Activated T-cell treated with anti-CD3 and anti-CD28 coated beads, Interleukin-2, amount 50 U/mL, for 4 hours (primary cell): Measurements from ENCODE around the gene INTS1. TPM values are rescaled to one million over a fixed set of nuclear protein-coding genes. Genes with fewer than 3 reads are reported as not detected.

Experiments used
- ATAC-seq, 2 donors: fragments of 200-7000 bp; cut with Tn5 transposase; one replicate each; pipeline ENCODE4 v1.10.0; 2021
- DNase-seq: peaks from one replicate; pipeline ENCODE4 v3.0.0-alpha.2; 2020
- H3K27me3 Mint-ChIP-seq: one replicate; pipeline ENCODE4 v1.8.0; 2021; ENCODE audit warnings: low read depth, mixed read lengths
- H3K36me3 Mint-ChIP-seq: one replicate; pipeline ENCODE4 v1.8.0; 2022; ENCODE audit warnings: mixed read lengths; ENCODE audit not compliant: insufficient read depth
- H3K4me1 Mint-ChIP-seq: one replicate; pipeline ENCODE4 v1.8.0; 2021; ENCODE audit warnings: low read depth, mixed read lengths
- H3K4me3 Mint-ChIP-seq: one replicate; pipeline ENCODE4 v1.8.0; 2021; ENCODE audit warnings: mild to moderate bottlenecking, moderate library complexity, mixed read lengths
- H3K9me3 Mint-ChIP-seq: one replicate; pipeline ENCODE4 v1.8.0; 2021; ENCODE audit warnings: mixed read lengths
- total RNA-seq, 3 donors: library from RNA; stranded (reverse); gene quantifications; one replicate each; pipeline ENCODE4 v1.2.1, GENCODE V29; 2021

INTS1 gene
- total RNA-seq, 3 donors from 2014 or later, result 110 to 126 (median 119) TPM

GRCh38 chr7:1483536-1484505 is 20.4 kb downstream of the INTS1 start:
- no peaks in the 10 kb centered on the region for H3K4me1 Mint-ChIP-seq
- DNase-seq (no peak), ATAC-seq (no peak)
- H3K36me3 Mint-ChIP-seq, result peaks cover 13% of the 10 kb centered on the region
- no peaks in the 10 kb centered on the region for H3K9me3 Mint-ChIP-seq
- no peaks in the 10 kb centered on the region for H3K27me3 Mint-ChIP-seq
- H3K4me3 Mint-ChIP-seq, result no peak overlapping the region

DNA sequence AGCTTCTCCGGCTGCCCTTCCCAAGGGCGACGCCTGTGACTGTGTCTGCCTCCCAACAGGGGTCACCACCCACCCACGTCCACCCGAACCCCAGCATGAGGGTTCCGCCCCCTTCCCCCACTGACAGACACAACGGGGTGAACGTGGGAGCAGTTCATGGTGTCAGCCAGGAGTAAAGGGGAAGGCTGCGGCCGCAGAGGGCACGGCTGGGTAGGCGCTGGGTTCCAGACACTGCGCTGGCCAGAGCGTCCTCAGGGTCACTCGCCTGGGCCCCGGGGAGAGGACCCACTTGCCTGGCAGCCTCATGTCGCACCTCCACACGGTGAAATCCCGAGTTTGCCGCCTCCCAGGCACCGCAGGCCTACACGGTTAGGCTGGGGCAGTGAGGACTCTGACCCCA is 21.1 kb downstream of the INTS1 start:
- H3K27me3 Mint-ChIP-seq, result no peaks in the 10 kb centered on the region
- peaks cover 8% of the 10 kb centered on the region for H3K36me3 Mint-ChIP-seq
- no peak for DNase-seq
- no peaks in the 10 kb centered on the region for H3K4me1 Mint-ChIP-seq
- ATAC-seq, result no peak
- H3K9me3 Mint-ChIP-seq, result no peaks in the 10 kb centered on the region
- H3K4me3 Mint-ChIP-seq, result no peak overlapping the region

DNA sequence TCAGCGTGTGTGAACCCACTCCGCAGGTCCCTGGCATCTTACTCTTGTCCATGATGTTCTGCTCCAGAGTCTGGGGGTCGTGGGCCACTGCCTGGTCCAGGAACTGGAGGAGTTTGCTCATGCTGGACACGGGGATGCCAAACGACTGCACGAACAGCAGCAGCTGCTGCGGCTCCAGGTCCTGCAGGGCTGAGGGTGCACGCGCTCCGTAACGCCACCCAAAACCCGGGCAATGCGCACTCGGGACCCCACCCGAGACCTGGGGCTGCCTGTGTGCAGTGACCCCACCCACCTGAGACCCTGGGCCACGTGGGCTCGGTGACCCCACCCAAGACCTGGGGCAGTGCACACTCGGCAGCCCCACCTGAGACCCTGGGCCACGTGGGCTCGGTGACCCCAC is 22.9 kb downstream of the INTS1 start:
- no peaks in the 10 kb centered on the region for H3K4me1 Mint-ChIP-seq
- H3K4me3 Mint-ChIP-seq, result no peak overlapping the region
- no peak for ATAC-seq
- H3K9me3 Mint-ChIP-seq, result no peaks in the 10 kb centered on the region
- peaks cover 8% of the 10 kb centered on the region for H3K36me3 Mint-ChIP-seq
- no peaks in the 10 kb centered on the region for H3K27me3 Mint-ChIP-seq
- DNase-seq, result no peak

DNA sequence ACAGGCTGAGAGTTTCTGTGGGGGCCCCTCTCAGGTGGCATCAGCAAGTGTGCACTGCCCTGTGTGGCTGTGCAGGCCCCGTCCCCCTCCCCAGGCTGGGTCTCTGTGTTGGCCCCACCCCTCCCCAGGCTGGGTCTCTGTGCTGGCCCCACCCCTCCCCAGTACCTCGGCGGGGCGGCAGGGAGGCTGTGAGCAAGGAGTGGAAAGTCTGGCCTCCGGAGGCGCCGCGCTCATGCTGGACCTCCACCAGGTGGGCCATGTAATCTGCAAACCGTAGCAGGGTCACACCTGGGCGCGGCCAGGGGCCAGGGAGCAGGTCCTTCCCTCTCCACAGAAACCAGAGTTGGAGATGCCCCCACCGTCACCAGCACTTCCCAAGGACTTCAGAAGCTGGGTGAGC is 23.5 kb downstream of the INTS1 start:
- DNase-seq (no peak), ATAC-seq (no peak)
- Mint-ChIP-seq H3K4me3 (no peak overlapping the region), H3K27me3 (no peaks in the 10 kb centered on the region), H3K4me1 (no peaks in the 10 kb centered on the region), H3K36me3 (peaks cover 6% of the 10 kb centered on the region), H3K9me3 (no peaks in the 10 kb centered on the region)

DNA sequence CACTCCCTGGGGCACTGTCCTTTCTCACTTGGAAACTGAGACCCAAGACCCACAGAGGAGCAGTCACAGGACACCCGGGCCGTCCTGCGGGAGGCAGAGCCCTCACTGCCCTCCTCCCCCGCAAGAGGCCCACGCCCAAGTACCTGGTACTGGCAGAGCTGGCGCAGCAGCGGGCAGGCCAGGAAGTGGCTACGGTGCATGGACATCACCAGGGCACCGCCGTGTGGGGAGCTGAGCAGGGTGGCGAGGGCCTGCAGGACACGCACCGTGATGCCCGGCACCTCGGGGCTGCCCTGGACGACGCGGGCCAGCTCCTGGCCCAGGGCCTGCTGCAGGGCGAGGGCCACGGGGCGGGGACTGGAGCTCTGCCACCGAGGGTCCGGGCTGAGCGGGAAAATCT is 24.9 kb downstream of the INTS1 start:
- DNase-seq, result no peak
- Mint-ChIP-seq H3K27me3 (no peaks in the 10 kb centered on the region), H3K36me3 (peaks cover 7% of the 10 kb centered on the region), H3K9me3 (no peaks in the 10 kb centered on the region), H3K4me3 (no peak overlapping the region), H3K4me1 (peaks cover 6% of the 10 kb centered on the region)
- no peak for ATAC-seq

- Mint-ChIP-seq H3K27me3 (no peaks in the 10 kb centered on the region), H3K9me3 (no peaks in the 10 kb centered on the region), H3K4me1 (peaks cover 6% of the 10 kb centered on the region), H3K4me3 (no peak overlapping the region), H3K36me3 (peaks cover 4% of the 10 kb centered on the region)
- ATAC-seq (no peak), DNase-seq (no peak)
Measured at GRCh38 chr7:1478480-1478879, 25.7 kb downstream of the INTS1 start.

GRCh38 chr7:1476859-1477258 is 27.3 kb downstream of the INTS1 start:
- Mint-ChIP-seq H3K4me3 (no peak overlapping the region), H3K36me3 (peaks cover 4% of the 10 kb centered on the region), H3K4me1 (peaks cover 6% of the 10 kb centered on the region), H3K27me3 (no peaks in the 10 kb centered on the region), H3K9me3 (no peaks in the 10 kb centered on the region)
- no peak for ATAC-seq
- DNase-seq, result no peak

DNA sequence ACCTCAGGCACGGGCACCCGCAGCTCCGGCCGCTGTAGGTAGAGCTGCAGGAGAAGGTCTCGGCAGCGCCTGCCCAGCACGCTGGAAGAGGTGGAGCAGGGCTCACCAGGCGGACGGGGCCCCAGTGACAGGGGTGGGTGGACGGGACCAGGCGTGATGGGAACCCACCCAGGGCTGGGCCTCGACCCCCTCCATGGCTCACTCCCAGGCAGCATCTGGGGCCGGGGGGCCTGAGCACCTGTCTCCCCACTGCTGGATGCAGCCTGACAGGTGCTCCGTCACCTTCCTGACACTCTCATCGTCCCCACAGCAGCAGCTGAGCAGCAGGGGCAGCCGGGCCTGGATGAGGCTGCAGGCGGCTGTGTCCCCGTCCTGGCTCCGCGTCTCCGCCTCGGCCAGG is 28.2 kb downstream of the INTS1 start:
- Mint-ChIP-seq H3K36me3 (peaks cover 4% of the 10 kb centered on the region), H3K4me3 (no peak overlapping the region), H3K4me1 (peaks cover 6% of the 10 kb centered on the region), H3K27me3 (no peaks in the 10 kb centered on the region), H3K9me3 (no peaks in the 10 kb centered on the region)
- ATAC-seq (no peak), DNase-seq (no peak)

GRCh38 chr7:1475393-1475792 is 28.8 kb downstream of the INTS1 start:
- H3K4me1 Mint-ChIP-seq, result peaks cover 6% of the 10 kb centered on the region
- H3K27me3 Mint-ChIP-seq, result no peaks in the 10 kb centered on the region
- ATAC-seq (no peak), DNase-seq (no peak)
- no peaks in the 10 kb centered on the region for H3K9me3 Mint-ChIP-seq
- peaks cover 4% of the 10 kb centered on the region for H3K36me3 Mint-ChIP-seq
- no peak overlapping the region for H3K4me3 Mint-ChIP-seq

- H3K27me3 Mint-ChIP-seq, result no peaks in the 10 kb centered on the region
- H3K4me1 Mint-ChIP-seq, result peaks cover 6% of the 10 kb centered on the region
- no peak for ATAC-seq
- DNase-seq, result no peak
- peaks cover 4% of the 10 kb centered on the region for H3K36me3 Mint-ChIP-seq
- H3K4me3 Mint-ChIP-seq, result no peak overlapping the region
- no peaks in the 10 kb centered on the region for H3K9me3 Mint-ChIP-seq
Measured at GRCh38 chr7:1474736-1475135, 29.5 kb downstream of the INTS1 start.

DNA sequence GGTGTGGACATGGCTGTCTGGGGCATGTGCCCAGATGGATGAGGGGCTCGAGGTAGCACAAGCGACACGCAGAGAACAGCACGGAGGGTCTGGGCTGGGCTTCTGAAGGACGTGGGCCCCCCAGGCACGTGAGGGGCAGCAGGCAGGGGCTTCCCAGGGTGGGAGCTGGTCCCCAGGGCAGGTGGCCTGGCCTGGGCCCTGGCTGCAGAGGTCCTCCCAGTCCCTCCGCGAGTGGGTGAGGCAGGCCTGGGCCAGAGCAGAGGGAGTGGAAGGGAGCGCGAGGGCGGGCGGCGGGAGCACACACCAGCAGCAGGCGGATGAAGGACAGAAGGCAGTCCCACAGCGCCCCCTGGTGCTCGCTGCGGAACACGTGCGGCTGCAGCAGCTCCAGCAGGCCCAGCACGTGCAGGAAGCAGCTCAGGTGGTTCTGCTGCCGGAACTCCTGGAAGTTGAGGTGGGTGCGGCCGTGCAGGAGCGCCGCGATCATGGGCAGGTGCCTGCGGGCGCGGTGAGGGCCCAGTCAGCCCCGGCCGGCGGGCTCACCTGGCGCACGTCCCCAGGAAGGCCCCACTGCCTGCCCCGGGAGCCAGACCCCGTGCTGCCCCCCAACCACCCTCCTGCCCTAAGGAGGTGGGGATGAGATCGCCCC is 30.2 kb downstream of the INTS1 start:
- H3K4me3 Mint-ChIP-seq, result no peak overlapping the region
- H3K36me3 Mint-ChIP-seq, result peaks cover 3% of the 10 kb centered on the region
- no peaks in the 10 kb centered on the region for H3K27me3 Mint-ChIP-seq
- peaks cover 6% of the 10 kb centered on the region for H3K4me1 Mint-ChIP-seq
- ATAC-seq (peak; percentile 86 to 92), DNase-seq (peak; percentile 84)
- H3K9me3 Mint-ChIP-seq, result no peaks in the 10 kb centered on the region

GRCh38 chr7:1470901-1471300 is 33.3 kb downstream of the INTS1 start:
- H3K36me3 Mint-ChIP-seq, result peaks cover 2% of the 10 kb centered on the region
- H3K27me3 Mint-ChIP-seq, result no peaks in the 10 kb centered on the region
- H3K4me1 Mint-ChIP-seq, result peaks cover 6% of the 10 kb centered on the region
- no peaks in the 10 kb centered on the region for H3K9me3 Mint-ChIP-seq
- no peak overlapping the region for H3K4me3 Mint-ChIP-seq
- DNase-seq (no peak), ATAC-seq (no peak)

DNA sequence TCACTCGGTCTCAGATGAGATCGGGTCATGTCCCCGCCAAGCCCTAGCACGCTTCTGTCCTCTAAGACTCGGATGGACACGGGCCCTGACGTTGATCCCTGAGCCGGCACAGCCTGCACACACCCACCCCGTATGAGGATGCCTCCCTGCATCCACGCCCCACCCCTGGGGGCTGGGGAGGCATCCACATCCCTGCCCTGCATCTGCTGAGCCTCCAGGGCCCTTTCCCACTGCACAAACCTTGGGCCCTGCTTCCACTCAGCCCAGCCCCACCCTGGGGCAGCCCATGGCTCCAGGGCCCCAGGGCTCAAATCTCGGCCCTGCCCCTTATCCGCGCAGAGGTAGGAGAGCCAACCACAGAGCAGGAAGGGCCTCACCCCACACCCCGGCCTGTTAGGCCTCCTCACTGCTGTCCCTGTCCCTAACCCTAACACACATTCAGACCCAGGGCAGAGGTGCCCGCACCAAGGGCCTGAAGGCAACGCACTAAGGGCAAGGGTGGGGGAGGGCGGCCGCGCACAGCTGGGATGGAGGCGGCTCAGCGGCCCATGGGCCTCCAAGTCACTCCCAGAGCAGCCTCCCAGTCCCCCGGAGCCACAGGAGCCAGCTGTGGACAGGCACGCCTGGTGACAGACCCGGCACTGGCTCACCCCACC is 35.4 kb downstream of the INTS1 start:
- no peaks in the 10 kb centered on the region for H3K36me3 Mint-ChIP-seq
- no peaks in the 10 kb centered on the region for H3K4me1 Mint-ChIP-seq
- H3K4me3 Mint-ChIP-seq, result no peak overlapping the region
- DNase-seq, result no peak
- no peak for ATAC-seq
- no peaks in the 10 kb centered on the region for H3K9me3 Mint-ChIP-seq
- H3K27me3 Mint-ChIP-seq, result no peaks in the 10 kb centered on the region

DNA sequence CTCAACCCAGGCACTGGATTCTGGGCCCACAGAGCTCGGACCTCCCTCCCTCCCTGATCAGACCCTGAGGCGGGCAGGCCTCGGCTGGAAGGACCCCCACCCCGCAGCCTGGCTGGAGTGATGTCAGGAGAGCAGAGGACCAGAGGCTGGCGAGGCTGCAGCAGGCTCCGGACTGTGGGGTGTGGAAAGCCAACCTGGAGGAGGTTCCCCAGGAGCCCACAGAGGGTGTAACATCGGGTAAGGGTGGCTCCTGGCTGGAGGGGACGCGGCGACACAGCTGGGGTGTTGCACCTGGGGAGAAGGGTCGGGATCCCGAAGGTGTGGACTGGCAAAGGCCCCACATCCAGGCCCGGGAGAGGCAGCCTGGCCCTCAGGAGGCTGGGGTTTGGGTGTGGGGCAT is 36.0 kb downstream of the INTS1 start:
- no peaks in the 10 kb centered on the region for H3K4me1 Mint-ChIP-seq
- no peak overlapping the region for H3K4me3 Mint-ChIP-seq
- no peaks in the 10 kb centered on the region for H3K36me3 Mint-ChIP-seq
- H3K9me3 Mint-ChIP-seq, result no peaks in the 10 kb centered on the region
- ATAC-seq (no peak), DNase-seq (no peak)
- H3K27me3 Mint-ChIP-seq, result no peaks in the 10 kb centered on the region
